ENCODE measurements around the gene HS6ST3.

The HS6ST3 gene

GRCh38 chr13:96860882-96861281, 771.0 kb downstream of the HS6ST3 start:
- DNase-seq: no peak

DNA sequence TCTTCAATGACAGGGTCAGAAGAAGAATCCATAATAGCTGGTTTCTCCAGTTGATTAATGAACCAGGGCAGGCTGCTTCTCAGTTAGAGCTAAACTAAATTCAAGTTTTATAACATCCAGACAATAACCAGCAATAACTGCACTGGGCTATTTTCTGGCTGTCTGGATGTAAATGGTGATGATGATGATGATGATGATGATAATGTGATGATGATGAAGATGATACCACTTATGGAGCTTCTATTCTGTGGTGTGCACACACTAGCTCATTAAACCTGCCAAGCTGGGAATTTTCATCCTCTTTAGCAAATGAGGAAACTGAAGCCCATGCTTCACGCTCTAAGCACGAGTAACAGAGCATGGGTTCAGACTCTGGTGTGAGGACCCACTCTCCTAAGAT, 772.2 kb downstream of the HS6ST3 start:
- DNase-seq: no peak

GRCh38 chr13:96862999-96863398, 773.1 kb downstream of the HS6ST3 start:
- DNase-seq: no peak

- DNase-seq: no peak
These were observed 781.6 kb downstream of the HS6ST3 start for GRCh38 chr13:96871469-96871868.

GRCh38 chr13:96880419-96880818, 790.5 kb downstream of the HS6ST3 start:
- no peak for DNase-seq

Measured in AML-193 (cell line).